Kidney (tissue), 14 donors: ENCODE results near the gene ZNF618. TPM values are rescaled to one million over a fixed set of nuclear protein-coding genes. Genes with fewer than 3 reads are reported as not detected.

Source experiments
- DNase-seq, 5 donors: peaks; one replicate each; pipeline ENCODE4 v3.0.0-alpha.2; 2013 to 2020
- FAIRE-seq: peaks from 2 replicates; lab custom pipeline; 2012; peaks lifted over from hg19 to GRCh38; lab: Jason Lieb, UNC
- H3K27ac ChIP-seq, 2 donors: one replicate each; pipeline ENCODE4 v1.7.0; 2013; ENCODE audit warnings: low read depth in 2 of 2, low read length in 2 of 2, inconsistent platforms in 1 of 2
- H3K27me3 ChIP-seq: one replicate; pipeline ENCODE4 v1.7.1; 2013; ENCODE audit warnings: low read length, inconsistent platforms; ENCODE audit not compliant: control insufficient read depth, insufficient read depth
- H3K36me3 ChIP-seq, 3 donors: one replicate each; pipeline versions ENCODE4 v1.7.0 to v1.7.1; 2013; ENCODE audit warnings: low read length in 3 of 3, control low read depth in 1 of 3, inconsistent platforms in 1 of 3; ENCODE audit not compliant: insufficient read depth in 3 of 3, control insufficient read depth in 2 of 3
- H3K4me1 ChIP-seq, 3 donors: one replicate each; pipeline versions ENCODE4 v1.7.0 to v1.7.1; 2013; ENCODE audit warnings: low read length in 3 of 3, inconsistent platforms in 1 of 3, low read depth in 1 of 3; ENCODE audit not compliant: control insufficient read depth in 2 of 3, insufficient read depth in 2 of 3
- H3K4me3 ChIP-seq, 3 donors: one replicate each; pipeline versions ENCODE4 v1.7.0 to v1.8.1; 2013; ENCODE audit warnings: low read length in 3 of 3, control low read depth in 1 of 3, inconsistent platforms in 1 of 3
- H3K9ac ChIP-seq, 3 donors: one replicate each; pipeline versions ENCODE4 v1.7.0 to v1.7.1; 2013; ENCODE audit warnings: low read length in 3 of 3, control low read depth in 1 of 3, inconsistent platforms in 1 of 3
- H3K9me3 ChIP-seq, 3 donors: one replicate each; pipeline versions ENCODE4 v1.7.0 to v1.7.1; 2013; ENCODE audit warnings: low read length in 3 of 3, control low read depth in 1 of 3, inconsistent platforms in 1 of 3; ENCODE audit not compliant: control insufficient read depth in 2 of 3, insufficient read depth in 1 of 3
- CTCF ChIP-seq: IDR thresholded peaks from 3 replicates; pipeline ENCODE4 v1.5.1; 2012; ENCODE audit warnings: mild to moderate bottlenecking, moderate library complexity, borderline replicate concordance; ENCODE audit not compliant: insufficient read depth; ENCODE audit errors: extremely low read depth
- intact Hi-C: fragments of 100-400 bp; cut with DNase I; formaldehyde crosslinking; loops from one replicate; pipeline ENCODE4 v1.11.1; 2022
- polyA plus RNA-seq: library from polyadenylated mRNA; stranded (reverse); fragments of 350-450 nt; fragmentation: Illumina TruSeq; extraction: RNeasy Lipid Tissue Mini Kit (QIAGEN cat#74804); gene quantifications from one replicate; pipeline ENCODE4 v1.2.3, GENCODE V29; 2014; ENCODE audit warnings: low read depth, low replicate concordance; ENCODE audit not compliant: insufficient read depth
- total RNA-seq: library from RNA; stranded (reverse); fragmentation: NEBNext Ultra II Directional; extraction: Animal tissue kit (Norgen Biotek cat#: 25700); gene quantifications from one replicate; pipeline ENCODE4 v1.2.1, GENCODE V29; 2021
- donor health status: control.
- donor health status: control.
- donor health status: control.
- donor health status: control.
- donor health status: control.
- donor health status: DM: yes; HTN: yes; CAD: no.
- donor health status: Normal renal cell carcinoma (clear cell type).

ZNF618 gene
- total and polyA plus RNA-seq, 2 donors from 2014 or later = 5.6 to 31.9 TPM

DNA sequence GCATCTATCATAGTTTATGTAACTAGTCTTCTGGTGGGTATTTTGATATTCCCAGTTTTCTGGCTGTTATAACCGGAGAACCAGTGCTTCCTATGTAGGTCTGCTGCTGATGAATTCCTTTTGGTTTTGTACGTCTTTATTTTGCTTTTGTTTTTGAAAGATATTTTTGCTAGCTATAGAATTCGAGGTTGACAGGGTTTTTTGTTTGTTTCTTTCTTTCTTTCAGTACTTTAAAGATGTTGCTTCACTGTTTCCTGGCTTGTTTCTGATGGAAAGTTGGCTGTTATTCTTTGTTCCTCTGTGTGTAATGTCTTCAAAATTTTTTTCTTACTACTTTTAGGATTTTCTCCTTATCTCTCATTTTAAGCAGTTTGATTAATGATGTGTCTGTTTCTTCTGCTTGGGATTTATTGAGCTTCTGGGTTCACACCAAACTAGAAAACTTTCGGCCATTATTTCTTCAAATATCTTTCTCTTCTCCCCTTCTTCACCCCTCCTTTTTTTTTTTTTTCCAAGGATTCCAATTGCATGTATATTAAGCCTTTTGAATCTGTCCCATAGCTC lies 27.5 kb downstream of the ZNF618 start:
- H3K4me3 ChIP-seq = no peak overlapping the region
- intact Hi-C loops = no loop called here
- no peaks in the 10 kb centered on the region for H3K27me3 ChIP-seq
- H3K36me3 ChIP-seq = no peaks in the 10 kb centered on the region
- H3K9me3 ChIP-seq = peaks cover 0 to 7% (median 0%) of the 10 kb centered on the region in 3 donors
- TF ChIP-seq CTCF = no peak
- no peak overlapping the region for H3K9ac ChIP-seq
- DNase-seq = no peak
- H3K4me1 ChIP-seq = peaks cover 0 to 39% (median 20%) of the 10 kb centered on the region in 3 donors
- no peak for FAIRE-seq
- no peak overlapping the region for H3K27ac ChIP-seq

DNA sequence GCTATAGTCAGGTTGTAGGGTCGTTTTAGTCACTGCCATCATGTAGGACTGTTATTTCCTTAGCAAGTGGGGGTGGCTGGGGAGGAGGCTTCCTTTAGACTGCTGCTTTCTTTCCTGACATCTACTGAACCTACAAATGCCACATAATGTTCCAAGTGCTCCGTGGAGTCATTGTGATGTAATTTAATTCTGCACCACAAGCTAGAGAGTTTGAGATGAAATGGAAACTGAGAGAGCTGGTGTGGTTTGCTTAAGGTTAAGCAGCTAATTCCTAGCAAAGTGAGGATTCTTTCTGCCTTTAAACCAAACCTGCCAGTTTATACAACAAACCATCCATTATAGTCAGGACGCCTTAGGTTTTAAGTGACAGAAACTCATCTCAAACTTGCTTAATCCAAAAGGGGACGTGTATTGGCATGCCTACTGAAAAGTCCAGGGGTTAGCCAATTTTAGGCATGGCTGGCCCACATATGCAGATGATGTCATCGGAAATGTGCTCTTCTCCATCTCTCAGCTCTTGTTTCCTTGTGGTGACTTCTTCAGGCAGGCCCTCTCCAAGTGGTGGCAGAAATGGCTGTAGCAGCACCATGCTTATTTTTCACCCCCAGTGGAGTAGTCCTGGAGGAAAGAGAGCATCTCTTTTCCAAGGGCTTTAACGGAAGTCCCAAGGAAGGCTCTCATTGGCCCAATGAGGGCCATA lies 30.5 kb downstream of the ZNF618 start:
- DNase-seq = no peak
- Histone ChIP-seq H3K4me3 (no peak overlapping the region), H3K27me3 (no peaks in the 10 kb centered on the region), H3K9ac (no peak overlapping the region), H3K9me3 (peaks cover 0 to 7% (median 0%) of the 10 kb centered on the region in 3 donors), H3K27ac (peak overlapping the region; percentile 38 to 56), H3K36me3 (no peaks in the 10 kb centered on the region), H3K4me1 (peaks cover 0 to 42% (median 28%) of the 10 kb centered on the region in 3 donors)
- FAIRE-seq = no peak
- TF ChIP-seq CTCF = no peak
- intact Hi-C loops = no loop called here

DNA sequence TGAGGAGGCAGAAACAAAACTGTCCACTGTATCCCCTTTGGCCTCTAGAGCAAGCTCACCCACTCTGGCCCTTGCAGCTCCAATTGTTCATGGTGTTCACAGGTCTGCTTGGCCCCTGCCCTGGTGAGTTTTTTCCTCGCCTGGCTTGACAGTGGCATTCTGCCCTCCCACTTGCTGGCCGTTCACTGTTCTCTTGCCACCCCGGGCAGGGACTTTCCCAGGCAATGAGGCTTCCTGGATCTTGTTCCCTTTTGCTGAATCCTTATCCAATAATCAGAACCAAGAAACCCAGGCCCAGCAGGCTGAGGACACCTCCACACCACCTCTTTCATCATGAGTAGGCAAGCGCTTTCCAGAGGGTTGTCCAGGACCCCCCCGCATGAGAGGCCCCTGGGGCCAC lies 31.2 kb downstream of the ZNF618 start:
- H3K4me1 ChIP-seq = peaks cover 0 to 41% (median 33%) of the 10 kb centered on the region in 3 donors

More for the DNA sequence above, 31.2 kb downstream of the ZNF618 start:
- DNase-seq (peak in 1 of 5 donors; percentile 81), FAIRE-seq (no peak)
- H3K9me3 ChIP-seq = peaks cover 0 to 7% (median 0%) of the 10 kb centered on the region in 3 donors
- TF ChIP-seq CTCF = no peak
- intact Hi-C loops = no loop called here
- H3K36me3 ChIP-seq = no peaks in the 10 kb centered on the region
- H3K27me3 ChIP-seq = no peaks in the 10 kb centered on the region
- H3K4me3 ChIP-seq = no peak overlapping the region
- H3K9ac ChIP-seq = no peak overlapping the region
- H3K27ac ChIP-seq = peak overlapping the region; percentile 38 to 56
